ENCODE results near the gene IFI35. TPM values are rescaled to one million over a fixed set of nuclear protein-coding genes. Genes with fewer than 3 reads are reported as not detected.
"Not testable (repeated sequence)": the region's sequence is repeated elsewhere in the genome, so short reads cannot be mapped to it uniquely, and the experiment has no call there.

Gene IFI35

DNA sequence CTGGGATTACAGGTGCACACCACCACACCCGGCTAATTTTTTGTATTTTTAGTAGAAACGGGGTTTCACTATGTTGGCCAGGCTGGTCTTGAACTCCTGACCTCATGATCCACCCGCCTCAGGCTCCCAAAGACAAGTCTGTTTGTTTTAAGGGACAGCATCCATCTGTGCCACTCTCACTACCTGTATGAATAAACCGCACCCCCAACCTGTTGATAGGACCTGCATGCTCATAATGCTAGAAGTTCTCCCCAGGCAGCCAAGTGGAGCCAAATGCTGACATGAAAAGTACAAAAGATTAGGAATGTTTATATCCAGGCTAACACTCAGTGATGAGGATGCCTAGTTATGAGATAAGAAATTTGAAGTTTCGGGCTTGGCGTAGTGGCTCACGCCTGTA, 46.4 kb downstream of the IFI35 start:
- 94% methylated on average over 7 of the region's 7 CpGs for WGBS
- H2BK5ac ChIP-seq (ENCODE audit: low read depth, low read length, poor library complexity, severe bottlenecking); H4K91ac ChIP-seq (ENCODE audit: low read length); H3K79me1 ChIP-seq (replicated peaks; ENCODE audit: low read length, poor library complexity, severe bottlenecking); H3K4ac ChIP-seq (ENCODE audit: low read depth in 1 of 2, low read length in 2 of 2); H3K18ac ChIP-seq (ENCODE audit: low read depth in 1 of 2, low read length in 2 of 2); H3K9ac ChIP-seq (ENCODE audit: low read length); H2BK12ac ChIP-seq (ENCODE audit: low read length in 2 of 2); H2BK120ac ChIP-seq (ENCODE audit: low read depth, low read length); H3K4me2 ChIP-seq (ENCODE audit: low read length, poor library complexity, severe bottlenecking); H4K8ac ChIP-seq (ENCODE audit: low read length); H2AFZ ChIP-seq (ENCODE audit: low read depth, low read length); H2AK5ac ChIP-seq (ENCODE audit: low read length, severe bottlenecking); H2BK15ac ChIP-seq (ENCODE audit: low read depth, poor library complexity, severe bottlenecking); H3K9me3 ChIP-seq (ENCODE audit: control insufficient read depth, low read length); H3K23ac ChIP-seq (ENCODE audit: low read length in 2 of 2); H3K27me3 ChIP-seq (ENCODE audit: control insufficient read depth in 1 of 2, insufficient read depth in 1 of 2, low read length in 2 of 2); DNase-seq; H3K4me1 ChIP-seq (ENCODE audit: control insufficient read depth, insufficient read depth, low read depth, low read length); H3K27ac ChIP-seq (ENCODE audit: low read length, poor library complexity, severe bottlenecking); H3K4me3 ChIP-seq (ENCODE audit: insufficient read depth in 1 of 2, low read depth in 1 of 2, low read length in 2 of 2); H3K14ac ChIP-seq (ENCODE audit: low read length in 2 of 2); H3K36me3 ChIP-seq (ENCODE audit: control insufficient read depth in 1 of 2, insufficient read depth in 2 of 2, low read depth in 1 of 2, low read length in 2 of 2): not testable (repeated sequence)

DNA sequence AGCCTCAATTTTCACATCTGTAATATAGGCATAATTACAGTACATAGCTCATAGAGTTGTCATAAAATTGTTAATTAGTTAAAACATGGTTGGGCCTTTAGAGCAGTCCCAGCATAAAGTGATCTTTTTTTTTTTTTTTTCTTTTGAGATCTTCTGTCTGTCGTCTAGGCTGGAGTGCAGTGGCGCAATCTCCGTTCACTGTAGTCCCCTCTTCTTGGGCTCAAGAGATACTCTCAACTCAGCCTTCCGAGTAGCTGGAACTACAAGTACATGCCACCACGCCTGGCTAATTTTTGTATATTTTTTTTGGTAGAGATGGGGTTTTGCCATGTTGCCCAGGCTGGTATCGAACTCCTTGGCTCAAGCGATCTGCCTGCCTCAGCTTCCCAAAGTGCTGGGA, 49.5 kb downstream of the IFI35 start:
- Histone ChIP-seq H2BK15ac (ENCODE audit: low read depth, poor library complexity, severe bottlenecking) (no peak overlapping the region), H3K27me3 (ENCODE audit: control insufficient read depth in 1 of 2, insufficient read depth in 1 of 2, low read length in 2 of 2) (no peaks in the 10 kb centered on the region), H3K18ac (ENCODE audit: low read depth in 1 of 2, low read length in 2 of 2) (no peak overlapping the region), H3K27ac (ENCODE audit: low read length, poor library complexity, severe bottlenecking) (no peak overlapping the region), H3K14ac (ENCODE audit: low read length in 2 of 2) (no peak overlapping the region), H4K8ac (ENCODE audit: low read length) (no peak overlapping the region), H3K23ac (ENCODE audit: low read length in 2 of 2) (no peak overlapping the region), H2AFZ (ENCODE audit: low read depth, low read length) (no peak overlapping the region), H4K91ac (ENCODE audit: low read length) (no peak overlapping the region), H2AK5ac (ENCODE audit: low read length, severe bottlenecking) (no peak overlapping the region), H2BK12ac (ENCODE audit: low read length in 2 of 2) (no peak overlapping the region), H3K79me1 (replicated peaks; ENCODE audit: low read length, poor library complexity, severe bottlenecking) (no peaks in the 10 kb centered on the region), H3K36me3 (ENCODE audit: control insufficient read depth in 1 of 2, insufficient read depth in 2 of 2, low read depth in 1 of 2, low read length in 2 of 2) (peaks cover 0 to 6% of the 10 kb centered on the region in 2 experiments), H3K4me1 (ENCODE audit: control insufficient read depth, insufficient read depth, low read depth, low read length) (no peaks in the 10 kb centered on the region), H3K4me3 (ENCODE audit: insufficient read depth in 1 of 2, low read depth in 1 of 2, low read length in 2 of 2) (no peak overlapping the region), H3K4ac (ENCODE audit: low read depth in 1 of 2, low read length in 2 of 2) (no peak overlapping the region), H2BK120ac (ENCODE audit: low read depth, low read length) (no peak overlapping the region), H3K9me3 (ENCODE audit: control insufficient read depth, low read length) (no peaks in the 10 kb centered on the region), H3K4me2 (ENCODE audit: low read length, poor library complexity, severe bottlenecking) (no peak overlapping the region), H3K9ac (ENCODE audit: low read length) (no peak overlapping the region), H2BK5ac (ENCODE audit: low read depth, low read length, poor library complexity, severe bottlenecking) (no peak overlapping the region)
- DNase-seq, result no peak
- 95% methylated on average over 7 of the region's 7 CpGs for WGBS

- no peak overlapping the region for H3K4ac ChIP-seq (ENCODE audit: low read depth in 1 of 2, low read length in 2 of 2)
- no peak overlapping the region for H3K4me3 ChIP-seq (ENCODE audit: insufficient read depth in 1 of 2, low read depth in 1 of 2, low read length in 2 of 2)
- H2BK15ac ChIP-seq (ENCODE audit: low read depth, poor library complexity, severe bottlenecking), result no peak overlapping the region
- H3K4me1 ChIP-seq (ENCODE audit: control insufficient read depth, insufficient read depth, low read depth, low read length), result no peaks in the 10 kb centered on the region
- no peak overlapping the region for H2BK5ac ChIP-seq (ENCODE audit: low read depth, low read length, poor library complexity, severe bottlenecking)
- H3K79me1 ChIP-seq (replicated peaks; ENCODE audit: low read length, poor library complexity, severe bottlenecking), result no peaks in the 10 kb centered on the region
- no peak overlapping the region for H3K9ac ChIP-seq (ENCODE audit: low read length)
- no peaks in the 10 kb centered on the region for H3K36me3 ChIP-seq (ENCODE audit: control insufficient read depth in 1 of 2, insufficient read depth in 2 of 2, low read depth in 1 of 2, low read length in 2 of 2)
- H4K8ac ChIP-seq (ENCODE audit: low read length), result no peak overlapping the region
- no peaks in the 10 kb centered on the region for H3K9me3 ChIP-seq (ENCODE audit: control insufficient read depth, low read length)
- no peak overlapping the region for H3K27ac ChIP-seq (ENCODE audit: low read length, poor library complexity, severe bottlenecking)
- H2BK120ac ChIP-seq (ENCODE audit: low read depth, low read length), result no peak overlapping the region
- H2BK12ac ChIP-seq (ENCODE audit: low read length in 2 of 2), result no peak overlapping the region
- H3K27me3 ChIP-seq (ENCODE audit: control insufficient read depth in 1 of 2, insufficient read depth in 1 of 2, low read length in 2 of 2), result no peaks in the 10 kb centered on the region
- WGBS, result 97% methylated on average over 9 of the region's 10 CpGs
- no peak overlapping the region for H3K18ac ChIP-seq (ENCODE audit: low read depth in 1 of 2, low read length in 2 of 2)
- DNase-seq, result no peak
- no peak overlapping the region for H4K91ac ChIP-seq (ENCODE audit: low read length)
- no peak overlapping the region for H2AK5ac ChIP-seq (ENCODE audit: low read length, severe bottlenecking)
- no peak overlapping the region for H3K4me2 ChIP-seq (ENCODE audit: low read length, poor library complexity, severe bottlenecking)
- H3K14ac ChIP-seq (ENCODE audit: low read length in 2 of 2), result no peak overlapping the region
- no peak overlapping the region for H3K23ac ChIP-seq (ENCODE audit: low read length in 2 of 2)
- H2AFZ ChIP-seq (ENCODE audit: low read depth, low read length), result no peak overlapping the region
Measured at GRCh38 chr17:43062984-43063638, 56.5 kb downstream of the IFI35 start.

Small RNAs within 50 kb of the gene (small RNA-seq; reads per million reads assigned to genes)
- gene AARSD1 (ENCODE audit: low read depth), result not detected

Data from mesenchymal stem cell (in vitro differentiated cells and primary cell).